ENCODE measurements around the gene PRR23E.

The PRR23E gene

GRCh38 chr3:127182848-127183714 lies 9.8 kb upstream of the PRR23E start:
- Histone ChIP-seq H3K4me3 (ENCODE audit: low read depth, low read length) (no peak overlapping the region), H3K36me3 (replicated peaks) (no peaks in the 10 kb centered on the region), H3K27me3 (replicated peaks) (no peaks in the 10 kb centered on the region), H3K27ac (no peak overlapping the region)
- no peak for DNase-seq
- TF ChIP-seq, protein P1, sequence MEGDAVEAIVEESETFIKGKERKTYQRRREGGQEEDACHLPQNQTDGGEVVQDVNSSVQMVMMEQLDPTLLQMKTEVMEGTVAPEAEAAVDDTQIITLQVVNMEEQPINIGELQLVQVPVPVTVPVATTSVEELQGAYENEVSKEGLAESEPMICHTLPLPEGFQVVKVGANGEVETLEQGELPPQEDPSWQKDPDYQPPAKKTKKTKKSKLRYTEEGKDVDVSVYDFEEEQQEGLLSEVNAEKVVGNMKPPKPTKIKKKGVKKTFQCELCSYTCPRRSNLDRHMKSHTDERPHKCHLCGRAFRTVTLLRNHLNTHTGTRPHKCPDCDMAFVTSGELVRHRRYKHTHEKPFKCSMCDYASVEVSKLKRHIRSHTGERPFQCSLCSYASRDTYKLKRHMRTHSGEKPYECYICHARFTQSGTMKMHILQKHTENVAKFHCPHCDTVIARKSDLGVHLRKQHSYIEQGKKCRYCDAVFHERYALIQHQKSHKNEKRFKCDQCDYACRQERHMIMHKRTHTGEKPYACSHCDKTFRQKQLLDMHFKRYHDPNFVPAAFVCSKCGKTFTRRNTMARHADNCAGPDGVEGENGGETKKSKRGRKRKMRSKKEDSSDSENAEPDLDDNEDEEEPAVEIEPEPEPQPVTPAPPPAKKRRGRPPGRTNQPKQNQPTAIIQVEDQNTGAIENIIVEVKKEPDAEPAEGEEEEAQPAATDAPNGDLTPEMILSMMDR (IDR thresholded peaks at IDR 0.05; ENCODE audit: low read depth, low read length, missing control alignments) = no peak
- in situ Hi-C loops (cut with HindIII; ENCODE audit: low pct_ligation_motif_present, low sequenced_read_pairs) = no loop called here

GRCh38 chr3:127183931-127184869 lies 8.7 kb upstream of the PRR23E start:
- no peaks in the 10 kb centered on the region for H3K36me3 ChIP-seq (replicated peaks)
- H3K4me3 ChIP-seq (ENCODE audit: low read depth, low read length) = no peak overlapping the region
- TF ChIP-seq, protein P1 (IDR thresholded peaks at IDR 0.05; ENCODE audit: low read depth, low read length, missing control alignments) = no peak
- H3K27me3 ChIP-seq (replicated peaks) = no peaks in the 10 kb centered on the region
- in situ Hi-C loops (cut with HindIII; ENCODE audit: low pct_ligation_motif_present, low sequenced_read_pairs) = no loop called here
- DNase-seq = no peak
- no peak overlapping the region for H3K27ac ChIP-seq

GRCh38 chr3:127184870-127185216 lies 8.1 kb upstream of the PRR23E start:
- no peaks in the 10 kb centered on the region for H3K36me3 ChIP-seq (replicated peaks)
- DNase-seq = no peak
- TF ChIP-seq, protein P1 (IDR thresholded peaks at IDR 0.05; ENCODE audit: low read depth, low read length, missing control alignments) = no peak
- H3K27me3 ChIP-seq (replicated peaks) = no peaks in the 10 kb centered on the region
- no peak overlapping the region for H3K4me3 ChIP-seq (ENCODE audit: low read depth, low read length)
- H3K27ac ChIP-seq = no peak overlapping the region
- in situ Hi-C loops (cut with HindIII; ENCODE audit: low pct_ligation_motif_present, low sequenced_read_pairs) = no loop called here

DNA sequence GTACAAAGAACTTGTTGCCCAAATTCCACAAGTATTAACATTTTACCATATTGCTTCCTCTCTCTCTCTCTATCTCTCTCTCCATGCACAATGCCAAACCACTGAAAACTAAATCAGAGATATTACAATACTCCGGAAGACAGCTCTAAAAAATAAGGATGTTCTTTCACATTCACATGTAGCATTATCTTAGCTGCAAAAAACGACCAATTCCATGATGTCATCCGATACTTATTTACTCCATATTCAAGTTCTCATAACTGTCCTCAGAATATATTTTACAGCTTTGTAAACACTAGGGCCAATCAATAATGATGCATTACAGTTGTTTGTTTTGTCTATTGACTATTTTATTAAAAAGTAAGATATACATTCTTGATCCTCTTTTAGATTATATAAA lies 7.7 kb upstream of the PRR23E start:
- in situ Hi-C loops (cut with HindIII; ENCODE audit: low pct_ligation_motif_present, low sequenced_read_pairs) = no loop called here
- H3K4me3 ChIP-seq (ENCODE audit: low read depth, low read length) = no peak overlapping the region
- DNase-seq = no peak
- H3K27me3 ChIP-seq (replicated peaks) = no peaks in the 10 kb centered on the region
- H3K27ac ChIP-seq = no peak overlapping the region
- H3K36me3 ChIP-seq (replicated peaks) = no peaks in the 10 kb centered on the region
- TF ChIP-seq, protein P1 (IDR thresholded peaks at IDR 0.05; ENCODE audit: low read depth, low read length, missing control alignments) = no peak

GRCh38 chr3:127185962-127186674 lies 6.8 kb upstream of the PRR23E start:
- in situ Hi-C loops (cut with HindIII; ENCODE audit: low pct_ligation_motif_present, low sequenced_read_pairs) = no loop called here
- no peak overlapping the region for H3K27ac ChIP-seq
- no peaks in the 10 kb centered on the region for H3K27me3 ChIP-seq (replicated peaks)
- H3K4me3 ChIP-seq (ENCODE audit: low read depth, low read length) = no peak overlapping the region
- H3K36me3 ChIP-seq (replicated peaks) = no peaks in the 10 kb centered on the region
- no peak for DNase-seq
- TF ChIP-seq, protein P1 (IDR thresholded peaks at IDR 0.05; ENCODE audit: low read depth, low read length, missing control alignments) = no peak
